8988T (cell line): ENCODE measurements around the gene EEF1AKMT4.

Source experiments
- DNase-seq: peaks from one replicate; pipeline ENCODE4 v3.0.0; 2011

The EEF1AKMT4 gene

GRCh38 chr3:184249412-184250166 is at the start of gene EEF1AKMT4:
TSS of gene EEF1AKMT4 (plus strand) at chr3:184249672. CDS start at chr3:184249695, 23 bp downstream.
- DNase-seq, result peak; percentile 95

- no peak for DNase-seq
Observed at GRCh38 chr3:184200825-184201224, 48.6 kb upstream of the EEF1AKMT4 start.

GRCh38 chr3:184203526-184203925 is 45.9 kb upstream of the EEF1AKMT4 start:
- no peak for DNase-seq

- DNase-seq, result no peak
Observed at GRCh38 chr3:184209146-184209923, 40.1 kb upstream of the EEF1AKMT4 start.

- no peak for DNase-seq
Observed at GRCh38 chr3:184211297-184211696, 38.2 kb upstream of the EEF1AKMT4 start.

DNA sequence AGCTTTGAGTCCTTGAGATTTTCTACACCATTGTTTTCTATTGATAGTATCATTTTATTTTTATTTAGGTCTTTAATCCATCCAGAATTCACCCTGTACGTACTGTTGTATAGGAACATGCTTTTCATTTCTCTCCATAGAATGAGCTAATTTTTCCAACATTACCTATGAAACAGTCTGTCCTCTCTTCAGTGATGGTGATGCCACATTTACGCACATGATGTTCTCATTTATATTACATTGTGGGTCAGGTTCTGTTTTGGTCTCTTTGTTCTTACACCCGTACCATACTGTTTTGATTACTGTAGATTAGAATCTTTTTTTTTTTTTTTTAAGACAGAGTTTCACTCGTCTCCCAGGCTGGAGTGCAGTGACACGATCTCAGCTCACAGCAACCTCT is 37.8 kb upstream of the EEF1AKMT4 start:
- DNase-seq, result no peak

DNA sequence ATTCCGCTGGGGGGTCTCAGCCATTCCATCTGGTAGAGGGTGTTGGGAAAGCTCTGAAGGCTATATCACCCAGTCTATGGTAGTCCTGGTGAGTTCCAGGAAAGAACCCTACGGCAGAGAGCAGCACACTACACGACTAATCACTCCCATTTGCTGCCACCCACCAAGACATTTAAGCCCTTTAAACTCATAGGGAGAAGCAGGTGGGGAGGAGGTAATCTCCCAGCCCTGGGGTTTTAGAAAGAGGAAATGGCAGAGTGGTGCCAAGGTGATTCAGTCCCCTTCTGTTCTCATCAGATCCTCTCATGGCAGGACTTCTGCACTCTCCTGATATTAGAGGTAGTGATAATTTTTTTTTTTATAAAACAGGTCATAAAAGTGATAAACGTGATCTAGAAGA is 30.7 kb upstream of the EEF1AKMT4 start:
- no peak for DNase-seq

DNA sequence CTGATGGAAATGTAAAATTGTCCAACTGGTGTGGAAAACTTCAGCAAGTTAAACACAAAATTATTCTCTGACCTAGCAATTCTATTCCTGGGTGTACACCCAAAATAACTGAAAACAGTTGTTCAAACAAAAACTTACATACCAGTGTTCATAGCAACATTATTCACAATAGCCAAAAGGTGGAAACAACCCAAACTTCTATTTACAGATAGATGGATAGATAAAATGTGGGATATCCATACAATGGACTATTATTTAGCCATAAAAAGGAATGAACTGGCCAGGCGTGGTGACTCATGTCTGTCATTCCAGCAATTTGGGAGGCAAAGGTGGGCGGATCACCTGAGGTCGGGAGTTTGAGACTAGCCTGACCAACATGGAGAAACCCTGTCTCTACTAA is 27.0 kb upstream of the EEF1AKMT4 start:
- DNase-seq, result no peak

GRCh38 chr3:184223946-184224345 is 25.5 kb upstream of the EEF1AKMT4 start:
- DNase-seq, result no peak

DNA sequence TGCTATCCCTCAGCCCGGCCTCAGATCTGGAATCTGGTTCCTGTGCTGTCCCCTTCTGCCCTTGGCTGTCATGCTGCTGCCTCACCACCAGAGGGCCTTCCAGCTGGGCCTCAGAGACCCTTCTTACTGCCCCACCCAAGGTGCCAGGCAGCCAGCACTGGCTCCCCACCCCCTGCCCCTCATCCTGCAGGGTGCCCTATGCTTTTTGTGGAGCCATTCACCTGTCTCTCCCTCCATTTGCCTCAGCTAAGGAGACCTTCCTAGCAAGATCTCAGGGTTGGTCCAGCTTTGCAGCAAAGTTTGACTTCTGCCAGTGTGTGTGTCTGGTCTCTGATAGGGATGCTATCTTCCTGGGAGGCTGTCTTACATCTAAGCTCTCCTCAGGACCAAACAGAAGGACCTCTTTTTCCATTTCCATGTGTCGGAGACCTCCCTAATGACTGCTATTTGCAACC is 22.0 kb upstream of the EEF1AKMT4 start:
- peak; percentile 92 for DNase-seq

GRCh38 chr3:184228376-184229137 is 20.9 kb upstream of the EEF1AKMT4 start:
- peak; percentile 77 for DNase-seq

DNA sequence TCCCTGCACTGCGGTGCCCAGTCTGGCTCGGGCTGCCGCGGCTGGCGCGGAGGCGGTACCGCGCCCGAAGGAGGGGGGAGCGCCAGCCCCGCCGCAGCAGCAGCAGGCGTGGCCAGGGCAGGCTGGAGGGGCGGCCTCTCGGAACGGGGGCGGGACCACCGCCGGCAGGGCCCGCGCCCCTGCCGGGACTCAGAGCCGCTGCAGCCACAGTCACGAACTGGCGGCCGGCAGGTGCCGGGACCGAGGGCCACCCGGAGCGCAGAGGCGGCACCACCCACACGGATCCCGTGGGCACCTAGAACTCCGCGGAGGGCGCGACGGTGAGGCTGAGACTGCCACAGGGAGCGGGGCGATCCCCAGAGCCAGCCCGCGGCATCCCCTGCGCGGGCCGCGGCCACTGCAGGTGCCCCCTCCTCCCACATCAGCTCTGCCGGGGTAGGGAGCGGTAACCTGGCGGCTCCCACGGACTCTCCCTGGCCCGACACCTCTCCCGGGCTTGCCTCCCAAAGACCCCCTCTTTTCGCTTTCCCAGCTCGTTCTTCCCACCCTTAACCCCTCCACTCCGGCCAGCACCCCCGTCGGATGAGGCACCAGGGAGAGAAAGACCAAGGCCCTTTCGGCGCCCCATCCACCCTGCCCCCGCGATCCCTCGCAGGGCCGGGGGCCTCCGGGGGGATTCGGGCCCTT is 19.9 kb upstream of the EEF1AKMT4 start, which contains the start of gene VWA5B2:
Gene VWA5B2 (plus strand): TSS at position 192 of the 687 bp plus-strand sequence. CDS start 944 bp downstream, outside the sequence.
- peak; percentile 100 for DNase-seq

DNA sequence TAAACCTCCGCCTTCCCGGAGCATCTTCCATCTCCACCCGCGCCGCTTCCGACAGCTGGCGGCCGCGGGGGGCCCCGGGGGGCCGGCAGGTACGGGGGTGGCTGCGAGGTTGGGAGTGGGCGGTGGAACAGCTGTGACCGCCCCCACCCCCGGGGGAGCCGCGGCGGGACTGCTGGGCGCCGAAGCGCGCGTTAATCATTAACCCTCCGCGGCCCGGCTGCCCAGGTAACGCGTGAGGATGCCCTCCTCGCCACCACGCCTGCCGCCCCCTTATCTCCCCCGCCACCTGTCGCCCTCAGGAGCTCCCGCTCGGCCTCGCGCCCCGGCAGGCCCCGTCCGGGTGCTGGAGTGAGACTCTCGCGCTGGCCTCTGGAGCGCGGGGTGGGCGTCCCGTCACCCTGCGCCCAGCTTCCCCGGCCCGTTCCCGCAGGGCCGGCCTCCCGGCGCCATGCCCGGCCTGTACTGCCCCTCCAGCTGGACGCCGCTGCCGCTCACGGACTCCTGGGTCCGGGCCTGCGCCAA is 19.3 kb upstream of the EEF1AKMT4 start:
- peak; percentile 80 for DNase-seq

GRCh38 chr3:184230603-184231528 is 18.6 kb upstream of the EEF1AKMT4 start:
- DNase-seq, result peak; percentile 46

DNA sequence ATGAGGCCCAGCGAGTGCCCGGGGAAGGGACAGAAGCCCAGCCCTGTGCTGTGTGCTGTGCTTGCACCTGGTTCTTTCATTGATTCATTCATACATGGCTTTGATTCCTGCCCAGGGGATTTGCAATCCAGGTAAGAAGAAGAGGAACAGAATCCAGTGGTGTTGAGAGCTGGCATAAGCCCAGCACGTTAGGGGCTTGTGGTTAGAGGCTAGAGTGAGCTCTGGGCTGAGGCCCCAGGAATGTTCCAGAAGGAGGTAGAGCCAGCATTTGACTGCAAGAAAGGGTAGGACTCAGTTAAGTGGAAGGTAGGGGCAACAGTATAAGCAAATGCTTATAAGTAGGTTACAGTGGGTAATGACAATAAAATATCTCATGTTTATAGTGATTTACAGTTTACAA is 17.8 kb upstream of the EEF1AKMT4 start:
- peak; percentile 42 for DNase-seq

DNA sequence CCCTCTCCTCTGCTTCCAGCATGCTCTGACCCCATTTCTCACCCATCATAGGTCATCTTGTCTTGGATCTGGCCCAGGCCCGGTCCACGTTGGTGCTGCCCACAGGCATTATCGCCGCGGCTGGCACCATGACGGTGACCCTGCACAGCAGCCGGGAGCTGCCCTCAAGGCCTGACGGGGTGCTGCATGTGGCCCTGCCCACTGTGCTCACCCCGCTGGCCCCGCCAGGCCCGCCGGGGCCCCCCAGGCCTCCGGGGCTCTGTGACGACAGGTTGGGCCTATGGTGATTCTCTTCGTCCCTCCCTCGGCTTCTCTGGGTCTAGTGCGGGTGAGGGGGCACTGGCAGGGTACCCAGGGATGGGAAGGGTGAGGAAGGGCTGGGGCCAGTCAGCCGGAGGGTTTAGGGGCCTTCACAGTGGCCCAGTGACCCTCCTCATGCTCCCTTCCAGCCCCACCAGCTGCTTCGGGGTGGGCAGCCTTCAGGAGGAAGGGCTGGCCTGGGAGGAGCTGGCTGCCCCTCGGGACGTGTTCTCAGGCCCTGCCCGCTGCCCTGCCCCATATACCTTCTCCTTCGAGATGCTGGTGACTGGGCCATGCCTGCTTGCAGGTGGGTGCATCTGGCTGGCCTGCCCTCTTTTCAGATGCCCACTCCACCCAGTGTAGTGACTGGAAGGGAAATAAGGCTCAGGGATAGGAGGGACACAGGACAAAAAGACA is 16.2 kb upstream of the EEF1AKMT4 start:
- peak; percentile 23 for DNase-seq

DNA sequence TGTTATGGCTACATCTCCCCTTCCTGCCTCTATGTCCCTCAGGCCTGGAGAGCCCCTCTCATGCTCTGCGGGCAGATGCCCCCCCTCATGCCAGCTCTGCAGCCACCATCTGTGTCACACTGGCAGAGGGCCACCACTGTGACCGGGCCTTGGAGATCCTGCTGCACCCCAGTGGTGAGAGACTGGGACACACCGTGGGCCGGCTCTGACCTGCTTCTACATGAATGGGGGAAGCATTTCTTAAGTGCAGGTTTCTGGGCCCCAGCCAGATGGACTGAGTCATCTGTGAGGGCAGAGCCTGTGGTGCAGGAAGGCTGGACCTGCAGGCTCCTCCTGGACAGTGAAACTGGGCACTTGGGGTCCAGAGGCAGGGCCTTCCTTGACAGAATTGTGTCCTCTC is 15.2 kb upstream of the EEF1AKMT4 start:
- peak; percentile 96 for DNase-seq

DNA sequence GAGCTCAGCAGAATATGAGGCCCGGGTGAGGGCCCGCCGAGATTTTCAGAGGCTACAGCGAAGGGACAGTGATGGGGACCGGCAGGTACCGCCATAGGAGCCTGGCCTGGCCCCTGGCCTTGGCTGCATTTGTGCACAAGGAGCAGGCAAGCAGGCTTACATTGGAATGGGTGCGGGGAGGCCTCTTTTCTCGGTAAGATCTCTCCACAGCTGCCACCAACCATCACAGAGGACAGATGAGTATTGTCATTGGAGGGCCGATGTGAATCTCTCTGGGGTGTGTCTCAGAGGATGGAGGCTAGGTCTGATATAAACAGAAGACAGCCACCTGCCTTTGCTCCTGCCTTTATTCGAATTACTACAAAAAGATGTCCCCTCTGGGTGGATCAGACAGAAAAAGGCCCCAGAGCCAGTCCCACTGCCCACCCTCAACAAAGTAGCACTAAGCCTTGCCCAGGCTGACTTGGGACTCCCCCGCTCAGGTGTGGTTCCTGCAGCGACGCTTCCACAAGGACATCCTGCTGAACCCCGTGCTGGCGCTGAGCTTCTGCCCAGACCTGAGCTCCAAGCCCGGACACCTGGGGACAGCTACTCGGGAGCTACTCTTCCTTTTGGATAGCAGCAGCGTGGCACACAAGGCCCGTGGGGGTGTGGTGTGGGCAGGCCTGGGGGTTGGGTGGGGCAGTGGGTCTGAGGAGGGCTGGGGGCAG is 14.6 kb upstream of the EEF1AKMT4 start:
- DNase-seq, result peak; percentile 20

DNA sequence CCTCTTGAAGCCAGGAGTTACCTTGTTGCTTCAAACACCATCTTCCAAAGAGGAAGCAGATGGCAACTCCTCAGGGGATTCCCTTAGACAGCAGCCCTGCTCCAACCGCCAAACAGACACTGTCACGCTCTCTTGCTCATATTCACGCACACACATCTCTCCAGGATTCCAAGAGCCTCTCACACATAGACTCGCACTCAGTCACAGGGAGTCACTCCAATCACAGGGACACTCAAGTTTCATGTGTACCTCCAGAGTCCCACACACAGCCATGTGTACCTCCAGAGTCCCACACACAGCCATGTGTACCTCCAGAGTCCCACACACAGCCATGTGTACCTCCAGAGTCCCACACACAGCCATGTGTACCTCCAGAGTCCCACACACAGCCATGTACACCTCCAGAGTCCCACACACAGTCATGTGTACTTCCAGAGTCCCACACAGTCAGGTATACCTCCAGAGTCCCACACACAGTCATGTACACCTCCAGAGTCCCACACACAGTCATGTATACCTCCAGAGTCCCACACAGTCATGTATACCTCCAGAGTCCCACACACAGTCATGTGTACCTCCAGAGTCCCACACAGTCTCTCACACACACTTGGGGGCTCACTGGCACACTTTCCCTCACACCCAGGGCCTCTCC is 14.0 kb upstream of the EEF1AKMT4 start:
- peak; percentile 10 for DNase-seq
